Uterus (tissue), 2 donors: ENCODE measurements around the gene FSTL3.

Experiments
- POLR2A ChIP-seq, 2 donors: fragments of 450-650 bp; IDR thresholded peaks; one replicate each; pipeline ENCODE4 v1.6.1; 2016; ENCODE audit warnings: antibody characterized with exemption in 2 of 2, mild to moderate bottlenecking in 1 of 2, moderate library complexity in 1 of 2
- TF ChIP-seq, protein P1 (sequence below), 4 experiments: fragments of 200-600 bp in 2 of 4; fragments of 450-650 bp in 2 of 4; sonication (generic) in 2 of 4; IDR thresholded peaks; one replicate each; pipeline ENCODE4 v1.5.1; 2016 to 2019; ENCODE audit warnings: antibody characterized with exemption in 4 of 4, mild to moderate bottlenecking in 2 of 4, moderate library complexity in 1 of 4

DNA sequence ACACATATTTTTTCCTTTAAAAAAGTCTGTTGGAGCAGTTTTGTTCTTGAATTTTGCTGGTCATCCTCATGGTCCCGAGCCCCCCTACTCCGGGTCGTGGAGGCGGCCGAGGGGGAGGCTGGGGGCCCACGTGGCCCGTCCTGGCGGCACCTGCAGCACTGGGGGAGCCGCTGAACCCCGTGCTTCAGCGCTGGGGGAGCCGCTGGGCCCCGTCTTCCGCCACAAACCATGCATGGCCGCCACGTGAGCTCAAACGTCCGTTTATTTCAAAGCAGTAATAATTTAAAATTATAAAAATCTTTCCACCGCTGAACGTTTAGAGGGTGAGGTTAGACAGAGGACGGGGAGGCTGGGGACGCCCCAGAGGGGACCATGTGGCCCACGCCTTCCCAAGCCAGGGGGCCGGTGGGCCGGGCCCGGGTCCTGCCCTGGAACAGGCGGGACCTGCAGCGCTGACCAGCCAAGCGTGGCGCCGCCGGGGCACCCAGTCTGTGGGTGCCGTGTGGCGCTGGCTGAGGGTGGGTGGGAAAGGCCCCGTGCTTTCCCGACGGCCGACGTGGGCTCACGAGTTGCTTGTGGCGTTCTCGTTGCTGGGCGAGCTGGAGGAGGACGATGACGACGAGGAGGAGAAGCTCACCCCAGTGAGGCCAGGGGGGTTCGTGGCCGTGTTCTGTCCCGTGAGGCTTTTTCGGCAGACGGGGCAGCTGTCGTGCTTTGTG, 28.5 kb upstream of the FSTL3 start:
- TF ChIP-seq, protein P1, sequence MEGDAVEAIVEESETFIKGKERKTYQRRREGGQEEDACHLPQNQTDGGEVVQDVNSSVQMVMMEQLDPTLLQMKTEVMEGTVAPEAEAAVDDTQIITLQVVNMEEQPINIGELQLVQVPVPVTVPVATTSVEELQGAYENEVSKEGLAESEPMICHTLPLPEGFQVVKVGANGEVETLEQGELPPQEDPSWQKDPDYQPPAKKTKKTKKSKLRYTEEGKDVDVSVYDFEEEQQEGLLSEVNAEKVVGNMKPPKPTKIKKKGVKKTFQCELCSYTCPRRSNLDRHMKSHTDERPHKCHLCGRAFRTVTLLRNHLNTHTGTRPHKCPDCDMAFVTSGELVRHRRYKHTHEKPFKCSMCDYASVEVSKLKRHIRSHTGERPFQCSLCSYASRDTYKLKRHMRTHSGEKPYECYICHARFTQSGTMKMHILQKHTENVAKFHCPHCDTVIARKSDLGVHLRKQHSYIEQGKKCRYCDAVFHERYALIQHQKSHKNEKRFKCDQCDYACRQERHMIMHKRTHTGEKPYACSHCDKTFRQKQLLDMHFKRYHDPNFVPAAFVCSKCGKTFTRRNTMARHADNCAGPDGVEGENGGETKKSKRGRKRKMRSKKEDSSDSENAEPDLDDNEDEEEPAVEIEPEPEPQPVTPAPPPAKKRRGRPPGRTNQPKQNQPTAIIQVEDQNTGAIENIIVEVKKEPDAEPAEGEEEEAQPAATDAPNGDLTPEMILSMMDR (IDR thresholded peaks at IDR 0.05), result no peak
- no peak for TF ChIP-seq POLR2A (IDR thresholded peaks at IDR 0.05)
